Hepatocyte (in vitro differentiated cells): ENCODE measurements around the gene POLA2. TPM values are rescaled to one million over a fixed set of nuclear protein-coding genes. Genes with fewer than 3 reads are reported as not detected.

ENCODE experiments used
- DNase-seq: peaks from one replicate; pipeline ENCODE4 v3.0.0-alpha.2; 2016; ENCODE audit warnings: low spot score
- H2AFZ ChIP-seq: fragments of 200-600 bp; sonication (generic); 2 replicates; pipeline ENCODE4 v1.6.0; 2016; ENCODE audit warnings: antibody characterized with exemption, mild to moderate bottlenecking
- H3K27ac ChIP-seq: fragments of 200-600 bp; sonication (generic); 2 replicates; pipeline ENCODE4 v1.5.1; 2016; ENCODE audit warnings: mild to moderate bottlenecking
- H3K27me3 ChIP-seq: fragments of 200-600 bp; sonication (generic); 2 replicates; pipeline ENCODE4 v1.6.1; 2016
- H3K36me3 ChIP-seq: fragments of 200-600 bp; sonication (generic); replicated peaks from 2 replicates; pipeline ENCODE4 v1.5.1; 2016; ENCODE audit warnings: low read depth; ENCODE audit not compliant: insufficient read depth
- H3K4me1 ChIP-seq: fragments of 200-600 bp; sonication (generic); 2 replicates; pipeline ENCODE4 v1.5.1; 2016; ENCODE audit warnings: mild to moderate bottlenecking, moderate library complexity; ENCODE audit not compliant: insufficient read depth
- H3K4me2 ChIP-seq: fragments of 200-600 bp; sonication (generic); 2 replicates; pipeline ENCODE4 v1.6.0; 2016
- H3K4me3 ChIP-seq: fragments of 200-600 bp; sonication (generic); 2 replicates; pipeline ENCODE4 v1.5.1; 2016; ENCODE audit warnings: mild to moderate bottlenecking
- H3K79me2 ChIP-seq: fragments of 200-600 bp; sonication (generic); 2 replicates; pipeline ENCODE4 v1.6.0; 2017; ENCODE audit warnings: mild to moderate bottlenecking
- H3K9me2 ChIP-seq: fragments of 200-600 bp; sonication (generic); replicated peaks from 2 replicates; pipeline ENCODE4 v1.6.0; 2017; ENCODE audit warnings: mild to moderate bottlenecking; ENCODE audit not compliant: insufficient read depth
- H3K9me3 ChIP-seq: fragments of 200-600 bp; sonication (generic); 2 replicates; pipeline ENCODE4 v1.5.1; 2016; ENCODE audit warnings: low read depth, mild to moderate bottlenecking
- H4K20me1 ChIP-seq: fragments of 200-600 bp; sonication (generic); 2 replicates; pipeline ENCODE4 v1.6.0; 2016; ENCODE audit warnings: mild to moderate bottlenecking; ENCODE audit not compliant: insufficient read depth, poor library complexity, severe bottlenecking
- EZH2 ChIP-seq: fragments of 200-600 bp; sonication (generic); IDR thresholded peaks from 2 replicates; pipeline ENCODE4 v1.6.1; 2016; ENCODE audit warnings: antibody characterized with exemption, mild to moderate bottlenecking, borderline replicate concordance
- EZH2phosphoT487 ChIP-seq: fragments of 200-600 bp; sonication (generic); IDR thresholded peaks from one replicate; pipeline ENCODE4 v1.6.1; 2018; ENCODE audit warnings: antibody characterized with exemption, mild to moderate bottlenecking, low read depth, moderate library complexity; ENCODE audit not compliant: unreplicated experiment, severe bottlenecking
- WGBS: methylation state at CpG from one replicate; pipeline ENCODE4 v1.1.6; 2016; ENCODE audit warnings: low lambda C conversion rate; ENCODE audit errors: missing lambda C conversion rate; 5-methylcytosine and 5-hydroxymethylcytosine counted together
- polyA plus RNA-seq: library from polyadenylated mRNA; unstranded; fragments of >200 nt; fragmentation: Nextera tagmentation; extraction: Ambion mirVana; gene quantifications from 2 replicates; pipeline ENCODE4 v1.2.1, GENCODE V29; 2016
- total RNA-seq: library from RNA; depleted of rRNA; stranded (reverse); fragments of >200 nt; gene quantifications from 2 replicates; pipeline ENCODE4 v1.2.3, GENCODE V29; 2014
- TF ChIP-seq, protein P1 (sequence below): fragments of 200-600 bp; sonication (generic); IDR thresholded peaks from 2 replicates; pipeline ENCODE4 v1.5.1; 2016; ENCODE audit warnings: antibody characterized with exemption, mild to moderate bottlenecking; ENCODE audit not compliant: poor library complexity

Gene POLA2
- total and polyA plus RNA-seq, 2 experiments from 2014 or later = 2.5 to 8.0 TPM

DNA sequence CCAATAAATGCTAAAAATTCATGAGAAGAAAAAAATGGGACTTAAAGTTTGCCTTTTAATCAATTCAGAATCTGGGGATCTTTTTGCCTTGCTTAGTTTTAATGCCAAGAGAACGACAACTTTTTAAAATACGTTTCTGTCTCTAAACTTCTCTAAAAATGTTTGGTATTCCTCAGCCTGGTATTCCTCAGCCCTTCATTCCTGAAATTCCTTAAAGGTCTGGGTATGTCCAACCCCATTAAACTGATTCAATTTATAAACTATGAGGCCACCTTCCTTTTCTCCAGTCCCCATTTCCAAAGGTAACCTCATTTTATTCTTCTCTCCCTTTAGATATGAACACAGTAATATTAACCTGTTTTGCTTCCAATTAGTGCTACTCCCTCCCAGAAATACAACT, 16.6 kb downstream of the POLA2 start:
- no peak for TF ChIP-seq EZH2phosphoT487
- TF ChIP-seq, protein P1, sequence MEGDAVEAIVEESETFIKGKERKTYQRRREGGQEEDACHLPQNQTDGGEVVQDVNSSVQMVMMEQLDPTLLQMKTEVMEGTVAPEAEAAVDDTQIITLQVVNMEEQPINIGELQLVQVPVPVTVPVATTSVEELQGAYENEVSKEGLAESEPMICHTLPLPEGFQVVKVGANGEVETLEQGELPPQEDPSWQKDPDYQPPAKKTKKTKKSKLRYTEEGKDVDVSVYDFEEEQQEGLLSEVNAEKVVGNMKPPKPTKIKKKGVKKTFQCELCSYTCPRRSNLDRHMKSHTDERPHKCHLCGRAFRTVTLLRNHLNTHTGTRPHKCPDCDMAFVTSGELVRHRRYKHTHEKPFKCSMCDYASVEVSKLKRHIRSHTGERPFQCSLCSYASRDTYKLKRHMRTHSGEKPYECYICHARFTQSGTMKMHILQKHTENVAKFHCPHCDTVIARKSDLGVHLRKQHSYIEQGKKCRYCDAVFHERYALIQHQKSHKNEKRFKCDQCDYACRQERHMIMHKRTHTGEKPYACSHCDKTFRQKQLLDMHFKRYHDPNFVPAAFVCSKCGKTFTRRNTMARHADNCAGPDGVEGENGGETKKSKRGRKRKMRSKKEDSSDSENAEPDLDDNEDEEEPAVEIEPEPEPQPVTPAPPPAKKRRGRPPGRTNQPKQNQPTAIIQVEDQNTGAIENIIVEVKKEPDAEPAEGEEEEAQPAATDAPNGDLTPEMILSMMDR = no peak
- TF ChIP-seq EZH2 = no peak
- no peaks in the 10 kb centered on the region for H4K20me1 ChIP-seq
- no peak overlapping the region for H2AFZ ChIP-seq
- H3K36me3 ChIP-seq = no peaks in the 10 kb centered on the region
- peak overlapping the region; percentile 4 for H3K4me2 ChIP-seq
- H3K27me3 ChIP-seq = no peaks in the 10 kb centered on the region
- H3K27ac ChIP-seq = peak overlapping the region; percentile 88
- H3K9me2 ChIP-seq = no peaks in the 10 kb centered on the region
- peaks cover 42% of the 10 kb centered on the region for H3K4me1 ChIP-seq
- no peaks in the 10 kb centered on the region for H3K9me3 ChIP-seq
- WGBS = 42% methylated on average over 2 of the region's 2 CpGs
- H3K4me3 ChIP-seq = no peak overlapping the region
- no peak for DNase-seq
- H3K79me2 ChIP-seq = peaks cover 3% of the 10 kb centered on the region

DNA sequence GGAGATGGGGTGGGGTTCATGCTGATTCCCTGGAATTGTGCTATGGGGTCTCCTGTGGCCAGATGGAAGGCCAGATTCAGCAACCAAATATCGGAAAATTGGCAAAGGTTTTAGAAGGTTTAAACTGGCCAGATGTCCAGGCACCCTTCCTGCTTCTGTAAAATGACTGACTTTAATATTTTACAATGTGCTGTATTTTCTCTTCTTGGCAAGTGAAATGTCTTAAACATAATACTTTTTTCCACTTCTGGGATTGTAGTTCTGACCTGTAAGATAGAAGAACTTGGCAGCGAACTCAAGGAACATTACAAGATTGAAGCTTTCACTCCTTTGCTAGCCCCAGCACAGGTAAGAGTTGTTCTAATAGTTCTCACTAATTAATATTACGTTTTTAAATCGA, 17.5 kb downstream of the POLA2 start:
- 97% methylated on average over 4 of the region's 4 CpGs for WGBS
- H2AFZ ChIP-seq = no peak overlapping the region
- H3K4me1 ChIP-seq = peaks cover 42% of the 10 kb centered on the region
- no peak for TF ChIP-seq EZH2
- no peak for TF ChIP-seq EZH2phosphoT487
- TF ChIP-seq, protein P1 = no peak
- no peak overlapping the region for H3K4me3 ChIP-seq
- no peaks in the 10 kb centered on the region for H3K27me3 ChIP-seq
- no peaks in the 10 kb centered on the region for H4K20me1 ChIP-seq
- no peak overlapping the region for H3K4me2 ChIP-seq
- H3K36me3 ChIP-seq = no peaks in the 10 kb centered on the region
- H3K9me2 ChIP-seq = no peaks in the 10 kb centered on the region
- DNase-seq = no peak
- H3K27ac ChIP-seq = peak overlapping the region; percentile 88
- no peaks in the 10 kb centered on the region for H3K9me3 ChIP-seq
- H3K79me2 ChIP-seq = peaks cover 3% of the 10 kb centered on the region

GRCh38 chr11:65279741-65280440, 18.1 kb downstream of the POLA2 start:
- Histone ChIP-seq H3K4me3 (no peak overlapping the region), H3K27me3 (no peaks in the 10 kb centered on the region), H3K36me3 (no peaks in the 10 kb centered on the region), H3K9me2 (no peaks in the 10 kb centered on the region), H3K79me2 (peaks cover 3% of the 10 kb centered on the region), H2AFZ (no peak overlapping the region), H3K9me3 (no peaks in the 10 kb centered on the region), H3K4me1 (peaks cover 42% of the 10 kb centered on the region), H3K4me2 (no peak overlapping the region), H3K27ac (peak overlapping the region; percentile 88), H4K20me1 (no peaks in the 10 kb centered on the region)
- DNase-seq = peak; percentile 88
- TF ChIP-seq, protein P1 = no peak
- no peak for TF ChIP-seq EZH2phosphoT487
- no peak for TF ChIP-seq EZH2
- WGBS = 33% methylated on average over 5 of the region's 5 CpGs
